Breast epithelium (tissue), 3 donors: ENCODE measurements around the gene PLEKHH1.

Experiments used
- CTCF ChIP-seq, 3 donors: fragments of 450-650 bp; IDR thresholded peaks; one replicate each; pipeline ENCODE4 v1.5.1; 2016 to 2017; ENCODE audit warnings: antibody characterized with exemption in 3 of 3, mild to moderate bottlenecking in 3 of 3, moderate library complexity in 3 of 3
- POLR2A ChIP-seq: fragments of 450-650 bp; IDR thresholded peaks from one replicate; pipeline ENCODE4 v1.6.1; 2016; ENCODE audit warnings: antibody characterized with exemption, mild to moderate bottlenecking, moderate library complexity
- POLR2AphosphoS5 ChIP-seq, 3 donors: sonication (generic); formaldehyde crosslinking; IDR thresholded peaks; one replicate each; pipeline ENCODE4 v1.6.1; 2017; ENCODE audit warnings: antibody characterized with exemption in 3 of 3

- TF ChIP-seq CTCF (IDR thresholded peaks at IDR 0.05) (no peak), POLR2AphosphoS5 (IDR thresholded peaks at IDR 0.05) (no peak), POLR2A (no peak)
These were observed 20.5 kb downstream of the PLEKHH1 start for GRCh38 chr14:67553547-67553946.
